Esophagus (tissue), 2 donors: ENCODE data around the gene GRIN1. TPM values are rescaled to one million over a fixed set of nuclear protein-coding genes. Genes with fewer than 3 reads are reported as not detected.

Experiments used
- H3K27ac ChIP-seq, 2 donors: one replicate each; pipeline ENCODE4 v1.5.1; 2013; ENCODE audit warnings: low read depth in 2 of 2, mild to moderate bottlenecking in 2 of 2, inconsistent platforms in 1 of 2, low read length in 1 of 2, moderate library complexity in 1 of 2
- H3K27me3 ChIP-seq, 2 donors: one replicate each; pipeline ENCODE4 v1.6.1; 2013; ENCODE audit warnings: low read length in 2 of 2, control low read depth in 1 of 2, mild to moderate bottlenecking in 1 of 2; ENCODE audit not compliant: insufficient read depth in 2 of 2, control insufficient read depth in 1 of 2
- H3K36me3 ChIP-seq, 2 donors: one replicate each; pipeline ENCODE4 v1.6.1; 2013; ENCODE audit warnings: low read length in 1 of 2; ENCODE audit not compliant: control insufficient read depth in 2 of 2, insufficient read depth in 2 of 2
- H3K4me1 ChIP-seq, 2 donors: one replicate each; pipeline ENCODE4 v1.6.1; 2013; ENCODE audit warnings: low read length in 1 of 2; ENCODE audit not compliant: control insufficient read depth in 2 of 2, insufficient read depth in 2 of 2
- H3K4me3 ChIP-seq, 2 donors: one replicate each; pipeline ENCODE4 v1.5.1; 2013; ENCODE audit warnings: low read length in 2 of 2, mild to moderate bottlenecking in 2 of 2, low read depth in 1 of 2, moderate library complexity in 1 of 2
- H3K9me3 ChIP-seq, 2 donors: one replicate each; pipeline ENCODE4 v1.6.1; 2013; ENCODE audit warnings: mild to moderate bottlenecking in 2 of 2, low read depth in 1 of 2, low read length in 1 of 2, moderate library complexity in 1 of 2; ENCODE audit not compliant: control insufficient read depth in 2 of 2, insufficient read depth in 1 of 2
- WGBS, 2 donors: extraction: QIAGEN DNeasy Blood & Tissue Kit; methylation state at CpG; one replicate each; pipeline ENCODE4 v1.1.7; 2013; 5-methylcytosine and 5-hydroxymethylcytosine counted together
- polyA plus RNA-seq, 2 donors: library from polyadenylated mRNA; stranded (reverse); fragments of 200-250 nt; gene quantifications; one replicate each; pipeline ENCODE4 v1.2.3, GENCODE V29; 2013
- donor health status: healthy with polysubstance abuse.
- donor health status: Bipolar disorder and iron deficiency.

The GRIN1 gene
- polyA plus RNA-seq, 2 donors, result 0.06 to 0.14 TPM

GRCh38 chr9:137190315-137190856, 51.4 kb downstream of the GRIN1 start:
- peaks cover 3 to 40% of the 10 kb centered on the region in 2 donors for H3K36me3 ChIP-seq
- WGBS, 2 donors, result 61 to 66% methylated on average over 6 to 9 of the region's 9 CpGs

GRCh38 chr9:137191245-137191644, 52.3 kb downstream of the GRIN1 start:
- Histone ChIP-seq H3K27ac (peak overlapping the region in 1 of 2 donors; percentile 34), H3K4me3 (no peak overlapping the region), H3K9me3 (no peaks in the 10 kb centered on the region), H3K27me3 (no peaks in the 10 kb centered on the region), H3K4me1 (peaks cover 19 to 54% of the 10 kb centered on the region in 2 donors), H3K36me3 (peaks cover 3 to 31% of the 10 kb centered on the region in 2 donors)
- 66 to 74% methylated on average over 3 of the region's 3 CpGs for WGBS, 2 donors

More at GRCh38 chr9:137190315-137190856, 51.4 kb downstream of the GRIN1 start:
- H3K27me3 ChIP-seq, result no peaks in the 10 kb centered on the region
- H3K4me1 ChIP-seq, result peaks cover 22 to 51% of the 10 kb centered on the region in 2 donors
- H3K27ac ChIP-seq, result peak overlapping the region; percentile 99
- H3K9me3 ChIP-seq, result no peaks in the 10 kb centered on the region
- H3K4me3 ChIP-seq, result peak overlapping the region; percentile 90 to 95

GRCh38 chr9:137191691-137192447, 52.9 kb downstream of the GRIN1 start:
- Histone ChIP-seq H3K4me1 (peaks cover 20 to 51% of the 10 kb centered on the region in 2 donors), H3K9me3 (no peaks in the 10 kb centered on the region), H3K27ac (peak overlapping the region in 1 of 2 donors; percentile 34), H3K36me3 (peaks cover 3 to 28% of the 10 kb centered on the region in 2 donors), H3K27me3 (no peaks in the 10 kb centered on the region), H3K4me3 (no peak overlapping the region)
- 84% methylated on average over 20 to 22 of the region's 22 CpGs for WGBS, 2 donors

- Histone ChIP-seq H3K27ac (no peak overlapping the region), H3K27me3 (no peaks in the 10 kb centered on the region), H3K4me1 (peaks cover 16 to 48% of the 10 kb centered on the region in 2 donors), H3K4me3 (no peak overlapping the region), H3K9me3 (no peaks in the 10 kb centered on the region), H3K36me3 (peaks cover 3 to 26% of the 10 kb centered on the region in 2 donors)
- 80 to 84% methylated on average over 10 of the region's 10 CpGs for WGBS, 2 donors
Measured at GRCh38 chr9:137192448-137192780, 53.5 kb downstream of the GRIN1 start.

GRCh38 chr9:137192859-137193258, 53.9 kb downstream of the GRIN1 start:
- peaks cover 17 to 50% of the 10 kb centered on the region in 2 donors for H3K4me1 ChIP-seq
- H3K27ac ChIP-seq, result no peak overlapping the region
- 72 to 93% methylated on average over 2 of the region's 2 CpGs for WGBS, 2 donors
- no peaks in the 10 kb centered on the region for H3K27me3 ChIP-seq
- no peaks in the 10 kb centered on the region for H3K9me3 ChIP-seq
- no peak overlapping the region for H3K4me3 ChIP-seq
- H3K36me3 ChIP-seq, result peaks cover 3 to 26% of the 10 kb centered on the region in 2 donors

- Histone ChIP-seq H3K4me3 (no peak overlapping the region), H3K9me3 (no peaks in the 10 kb centered on the region), H3K36me3 (peaks cover 3 to 26% of the 10 kb centered on the region in 2 donors), H3K4me1 (peaks cover 26 to 56% of the 10 kb centered on the region in 2 donors), H3K27me3 (no peaks in the 10 kb centered on the region), H3K27ac (no peak overlapping the region)
- WGBS, 2 donors, result 75 to 80% methylated on average over 12 to 14 of the region's 14 CpGs
Measured at GRCh38 chr9:137193771-137194170, 54.8 kb downstream of the GRIN1 start.

GRCh38 chr9:137194388-137194787, 55.4 kb downstream of the GRIN1 start:
- Histone ChIP-seq H3K4me1 (peaks cover 32 to 60% of the 10 kb centered on the region in 2 donors), H3K36me3 (peaks cover 3 to 26% of the 10 kb centered on the region in 2 donors), H3K27me3 (no peaks in the 10 kb centered on the region), H3K27ac (peak overlapping the region; percentile 87 to 91), H3K4me3 (peak overlapping the region in 1 of 2 donors; percentile 31), H3K9me3 (no peaks in the 10 kb centered on the region)
- 41 to 45% methylated on average over 15 to 16 of the region's 16 CpGs for WGBS, 2 donors

- peak overlapping the region; percentile 87 to 91 for H3K27ac ChIP-seq
- H3K9me3 ChIP-seq, result no peaks in the 10 kb centered on the region
- H3K27me3 ChIP-seq, result no peaks in the 10 kb centered on the region
- peaks cover 3 to 24% of the 10 kb centered on the region in 2 donors for H3K36me3 ChIP-seq
- WGBS, 2 donors, result 47 to 51% methylated on average over 10 of the region's 10 CpGs
- peak overlapping the region; percentile 17 to 31 for H3K4me3 ChIP-seq
- peaks cover 30 to 58% of the 10 kb centered on the region in 2 donors for H3K4me1 ChIP-seq
Measured at GRCh38 chr9:137194909-137195308, 56.0 kb downstream of the GRIN1 start.

GRCh38 chr9:137195525-137196220, 56.7 kb downstream of the GRIN1 start:
- peak overlapping the region; percentile 87 to 91 for H3K27ac ChIP-seq
- H3K4me1 ChIP-seq, result peaks cover 29 to 51% of the 10 kb centered on the region in 2 donors
- WGBS, 2 donors, result 46 to 57% methylated on average over 21 of the region's 21 CpGs
- H3K27me3 ChIP-seq, result no peaks in the 10 kb centered on the region
- H3K9me3 ChIP-seq, result no peaks in the 10 kb centered on the region
- H3K4me3 ChIP-seq, result peak overlapping the region in 1 of 2 donors; percentile 25
- H3K36me3 ChIP-seq, result peaks cover 2 to 16% of the 10 kb centered on the region in 2 donors
